GM18505 (cell line): Measurements from ENCODE around the gene IL32.

Experiments used
- ATAC-seq: cut with Tn5 transposase; IDR thresholded peaks from one replicate; pipeline ENCODE4 v1.9.1; 2021; ENCODE audit not compliant: unreplicated experiment
- POLR2A ChIP-seq: IDR thresholded peaks from 4 replicates; pipeline ENCODE4 v1.6.1; 2011; ENCODE audit warnings: borderline replicate concordance; ENCODE audit not compliant: insufficient read depth, insufficient read length; ENCODE audit errors: extremely low read depth

IL32 gene, protein sequence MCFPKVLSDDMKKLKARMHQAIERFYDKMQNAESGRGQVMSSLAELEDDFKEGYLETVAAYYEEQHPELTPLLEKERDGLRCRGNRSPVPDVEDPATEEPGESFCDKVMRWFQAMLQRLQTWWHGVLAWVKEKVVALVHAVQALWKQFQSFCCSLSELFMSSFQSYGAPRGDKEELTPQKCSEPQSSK

DNA sequence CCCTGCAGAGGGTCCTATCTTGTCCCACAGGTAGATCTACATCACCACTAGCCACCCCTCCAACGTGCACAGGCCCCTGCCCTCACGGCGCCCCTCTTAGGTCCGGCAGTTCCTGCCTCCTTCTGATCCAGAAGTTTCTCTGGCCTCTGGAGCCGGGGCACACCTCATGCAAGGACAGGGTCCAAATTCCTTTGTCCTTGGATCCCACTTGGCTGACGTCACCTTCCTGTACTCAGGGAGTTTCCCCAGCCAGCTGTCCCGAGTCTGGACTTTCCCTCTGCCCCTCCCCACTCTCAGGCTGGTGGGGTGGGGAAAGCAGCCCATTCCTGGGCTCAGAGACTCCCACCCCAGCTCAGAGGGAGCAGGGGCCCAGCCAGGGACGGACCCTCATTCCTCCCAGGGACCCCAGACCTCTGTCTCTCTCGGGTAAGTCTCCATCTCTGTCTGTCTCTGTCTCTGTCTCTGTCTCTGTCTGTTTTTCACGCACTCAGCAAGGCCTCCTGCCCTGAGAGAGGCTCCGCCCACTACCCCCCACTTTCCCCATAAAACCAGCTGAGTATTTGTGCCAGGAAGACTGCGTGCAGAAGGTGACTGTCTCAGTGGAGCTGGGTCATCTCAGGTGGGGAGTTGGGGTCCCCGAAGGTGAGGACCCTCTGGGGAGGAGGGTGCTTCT, at the start of gene IL32:
Gene IL32 (plus strand): TSS at position 572 of the 673 bp plus-strand sequence. CDS start 172 bp downstream, outside the sequence.
- no peak for TF ChIP-seq POLR2A
- ATAC-seq, result no peak

DNA sequence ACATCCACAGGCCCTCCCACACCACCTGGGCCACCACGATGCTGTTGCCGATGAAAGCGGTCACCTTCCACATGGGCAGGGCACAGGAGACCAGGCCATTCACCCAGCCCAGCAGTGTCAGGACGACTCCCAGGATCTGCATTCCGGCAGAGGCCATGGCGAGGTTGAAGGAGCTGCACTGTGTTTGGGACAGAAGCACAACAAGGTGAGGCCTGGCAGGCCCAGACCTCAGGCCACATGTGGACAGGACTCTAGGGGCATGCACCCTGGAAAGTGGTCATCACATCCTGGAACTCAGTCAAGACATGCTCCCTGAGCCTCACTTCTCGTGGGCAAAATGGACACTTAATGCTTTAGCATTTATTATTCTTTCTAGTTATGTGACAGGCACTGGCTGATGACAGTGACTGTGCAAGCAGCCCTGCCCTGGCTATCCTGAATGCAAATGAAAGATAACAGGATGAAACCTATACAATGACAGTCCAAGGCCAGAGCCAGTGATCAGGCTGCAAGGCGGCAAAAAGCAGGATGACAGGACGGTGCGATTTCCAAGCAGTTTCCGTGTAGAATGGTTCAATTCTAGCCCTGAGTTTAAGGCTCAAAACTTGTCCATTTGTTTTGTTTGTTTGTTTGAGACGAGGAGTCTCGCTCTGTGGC, 49.4 kb upstream of the IL32 start:
- no peak for ATAC-seq
- TF ChIP-seq POLR2A, result no peak

DNA sequence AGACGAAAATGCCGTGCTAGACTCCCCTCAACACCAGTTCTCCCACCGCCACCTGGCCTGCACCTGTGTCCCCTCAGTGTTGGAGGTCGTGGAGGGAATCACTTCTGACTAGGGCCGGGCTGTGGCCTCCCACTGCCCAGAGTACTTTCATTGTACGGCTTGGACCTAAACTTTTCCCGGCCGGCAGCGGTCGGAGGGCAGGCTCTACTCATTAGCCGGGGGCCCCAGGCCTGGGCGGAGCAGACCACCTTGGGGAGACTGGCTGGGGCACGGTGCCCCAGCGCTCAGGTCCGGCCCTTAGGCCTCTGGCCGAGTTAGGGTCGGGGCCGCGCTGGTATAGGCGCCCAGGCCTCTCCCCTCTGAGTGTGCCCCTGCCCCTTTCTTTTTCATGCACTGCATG, 48.1 kb upstream of the IL32 start:
- no peak for TF ChIP-seq POLR2A
- ATAC-seq, result no peak

DNA sequence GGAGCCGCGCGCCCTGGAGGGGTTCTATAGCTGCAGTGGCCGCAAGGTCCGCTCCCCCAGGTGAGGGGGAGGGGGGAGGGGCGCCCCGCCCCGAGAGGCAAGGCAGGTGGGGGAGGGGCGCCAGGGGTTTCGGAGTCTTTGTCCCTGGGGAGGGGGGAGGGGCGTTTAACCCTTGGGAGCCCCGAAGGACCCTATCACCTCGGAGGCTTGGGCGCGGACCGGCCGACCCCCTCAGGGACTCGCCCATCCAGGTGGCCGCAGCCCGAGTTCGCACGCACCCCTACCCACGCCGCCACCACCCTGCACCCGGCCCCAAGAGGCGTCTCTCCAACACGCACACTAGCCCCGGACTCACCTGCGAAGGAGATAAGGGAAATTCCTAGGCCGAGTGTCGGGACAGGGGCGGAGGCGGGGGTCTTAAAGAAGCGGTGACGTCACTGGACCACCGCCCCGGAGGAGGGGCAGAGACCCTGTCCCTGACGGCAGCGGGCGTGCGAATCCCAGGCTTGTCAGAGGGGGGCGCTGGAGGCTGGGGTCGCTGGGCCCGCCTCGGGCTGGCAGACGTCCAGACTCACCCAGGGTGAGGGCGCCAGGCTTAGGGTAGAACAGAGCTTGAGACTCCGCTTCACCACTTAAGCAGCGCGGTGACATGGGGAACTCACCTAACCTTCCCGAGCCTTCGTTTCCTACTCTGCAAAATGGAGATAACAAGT, 47.5 kb upstream of the IL32 start, which contains the start of gene CLDN6:
Gene CLDN6 (minus strand): TSS at position 390 of the 713 bp plus-strand sequence. CDS start 2,162 bp downstream, outside the sequence.
- TF ChIP-seq POLR2A, result no peak
- ATAC-seq, result no peak

DNA sequence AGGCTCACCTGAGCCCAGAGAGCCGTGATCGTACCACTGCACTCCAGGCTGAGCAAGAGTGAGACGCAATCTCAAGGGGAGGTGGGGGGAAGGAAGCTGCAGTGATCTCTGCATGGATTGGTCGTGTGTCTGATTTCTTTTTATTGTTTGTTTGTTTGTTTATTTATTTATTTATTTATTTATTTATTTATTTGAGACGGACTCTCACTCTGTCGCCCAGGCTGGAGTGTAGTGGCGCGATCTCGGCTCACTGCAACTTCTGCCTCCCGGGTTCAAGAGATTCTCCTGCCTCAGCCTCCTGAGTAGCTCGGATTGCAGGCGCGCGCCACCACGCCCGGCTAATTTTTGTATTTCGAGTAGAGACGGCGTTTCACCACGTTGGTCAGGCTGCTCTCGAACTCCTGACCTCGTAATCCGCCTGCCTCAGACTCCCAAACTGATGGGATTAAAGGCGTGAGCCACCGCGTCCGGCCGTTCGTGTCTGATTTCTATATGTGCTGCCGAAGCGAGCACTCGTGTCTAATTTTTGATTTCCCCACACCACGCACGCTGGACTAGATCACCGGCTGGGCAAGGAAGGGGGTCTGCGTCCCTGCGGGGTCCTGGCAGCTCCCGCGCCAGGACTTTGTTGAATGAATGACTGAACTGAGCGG, 45.7 kb upstream of the IL32 start:
- no peak for ATAC-seq
- no peak for TF ChIP-seq POLR2A

DNA sequence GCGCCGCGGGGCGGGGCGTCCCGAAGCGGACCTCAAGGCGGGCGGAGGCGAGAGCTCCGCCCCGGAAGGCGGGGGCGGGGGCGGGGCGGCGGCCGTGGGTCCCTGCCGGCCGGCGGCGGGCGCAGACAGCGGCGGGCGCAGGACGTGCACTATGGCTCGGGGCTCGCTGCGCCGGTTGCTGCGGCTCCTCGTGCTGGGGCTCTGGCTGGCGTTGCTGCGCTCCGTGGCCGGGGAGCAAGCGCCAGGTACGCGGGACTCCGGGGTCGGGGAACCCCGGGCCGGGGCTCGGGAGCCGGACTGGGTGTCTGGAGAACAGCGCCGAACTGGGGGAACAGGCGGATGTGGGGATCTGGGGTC, 45.2 kb upstream of the IL32 start, which contains the start of gene TNFRSF12A:
Gene TNFRSF12A (plus strand): TSS at position 122 of the 357 bp plus-strand sequence. CDS start 30 bp downstream, at position 152.
- TF ChIP-seq POLR2A, result peak; percentile 53
- ATAC-seq, result no peak

DNA sequence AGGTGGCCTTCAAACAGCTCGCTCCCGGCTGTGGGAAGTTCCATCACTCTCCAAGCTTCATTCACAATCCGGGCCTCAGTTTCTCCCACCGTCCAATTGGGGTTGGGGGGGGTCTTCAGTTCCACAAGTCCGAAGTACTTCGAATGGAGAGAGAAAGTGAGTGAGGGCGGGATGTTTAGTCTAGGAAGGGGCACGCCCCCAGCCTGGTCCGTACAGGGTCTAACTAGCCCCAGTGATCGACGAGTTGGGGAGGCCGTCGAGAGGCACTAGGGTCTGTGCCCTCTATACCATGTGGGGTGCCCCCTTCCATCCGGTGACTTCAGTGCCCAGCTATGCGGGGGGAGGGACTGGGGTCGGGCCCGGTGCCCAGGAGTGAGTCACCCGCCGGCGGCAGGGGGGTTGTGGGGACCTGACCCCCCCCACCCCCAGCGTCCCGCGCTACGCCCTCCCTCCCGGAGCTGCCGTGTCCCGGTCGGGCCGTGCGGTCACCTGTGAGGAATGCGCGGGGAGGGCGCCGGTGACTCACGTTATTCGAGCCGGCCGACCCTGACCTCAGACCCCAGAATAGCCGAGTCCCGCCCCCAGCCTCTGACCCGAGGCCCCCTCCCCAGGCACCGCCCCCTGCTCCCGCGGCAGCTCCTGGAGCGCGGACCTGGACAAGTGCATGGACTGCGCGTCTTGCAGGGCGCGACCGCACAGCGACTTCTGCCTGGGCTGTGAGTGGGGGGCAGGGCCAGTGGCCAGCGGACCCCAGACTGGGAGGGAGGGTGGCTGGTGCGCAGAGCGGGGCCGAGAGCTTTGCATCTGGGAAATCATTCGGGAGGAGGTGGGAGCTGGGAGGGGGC, 44.6 kb upstream of the IL32 start:
- TF ChIP-seq POLR2A, result no peak
- no peak for ATAC-seq

DNA sequence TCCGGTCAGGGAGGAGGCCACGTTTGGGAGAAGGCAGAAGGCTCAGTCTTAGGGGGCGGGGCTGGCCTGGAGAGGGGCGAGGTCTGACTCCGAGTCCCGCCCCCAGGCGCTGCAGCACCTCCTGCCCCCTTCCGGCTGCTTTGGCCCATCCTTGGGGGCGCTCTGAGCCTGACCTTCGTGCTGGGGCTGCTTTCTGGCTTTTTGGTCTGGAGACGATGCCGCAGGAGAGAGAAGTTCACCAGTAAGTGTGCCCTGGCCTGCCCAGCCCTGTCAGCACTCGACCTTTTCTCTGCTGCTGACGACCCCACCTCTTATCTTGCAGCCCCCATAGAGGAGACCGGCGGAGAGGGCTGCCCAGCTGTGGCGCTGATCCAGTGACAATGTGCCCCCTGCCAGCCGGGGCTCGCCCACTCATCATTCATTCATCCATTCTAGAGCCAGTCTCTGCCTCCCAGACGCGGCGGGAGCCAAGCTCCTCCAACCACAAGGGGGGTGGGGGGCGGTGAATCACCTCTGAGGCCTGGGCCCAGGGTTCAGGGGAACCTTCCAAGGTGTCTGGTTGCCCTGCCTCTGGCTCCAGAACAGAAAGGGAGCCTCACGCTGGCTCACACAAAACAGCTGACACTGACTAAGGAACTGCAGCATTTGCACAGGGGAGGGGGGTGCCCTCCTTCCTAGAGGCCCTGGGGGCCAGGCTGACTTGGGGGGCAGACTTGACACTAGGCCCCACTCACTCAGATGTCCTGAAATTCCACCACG, 43.8 kb upstream of the IL32 start:
- ATAC-seq, result no peak
- no peak for TF ChIP-seq POLR2A

DNA sequence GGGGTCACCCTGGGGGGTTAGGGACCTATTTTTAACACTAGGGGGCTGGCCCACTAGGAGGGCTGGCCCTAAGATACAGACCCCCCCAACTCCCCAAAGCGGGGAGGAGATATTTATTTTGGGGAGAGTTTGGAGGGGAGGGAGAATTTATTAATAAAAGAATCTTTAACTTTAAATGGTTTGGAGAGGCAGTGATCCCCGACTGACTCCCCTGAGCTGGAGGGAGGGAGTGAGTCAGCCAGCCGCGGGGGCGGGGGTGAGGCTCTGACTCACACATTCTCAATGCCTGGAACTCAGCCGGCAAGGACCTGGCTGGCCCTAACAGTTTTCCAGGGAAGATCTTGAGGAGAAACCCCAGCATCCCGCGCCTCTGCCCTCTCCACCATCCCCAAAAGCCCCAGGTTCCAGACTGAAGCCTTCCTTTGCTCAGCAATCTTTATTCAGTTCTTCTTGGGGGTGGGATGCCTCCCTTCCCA, 43.2 kb upstream of the IL32 start:
- ATAC-seq, result no peak
- TF ChIP-seq POLR2A, result no peak

DNA sequence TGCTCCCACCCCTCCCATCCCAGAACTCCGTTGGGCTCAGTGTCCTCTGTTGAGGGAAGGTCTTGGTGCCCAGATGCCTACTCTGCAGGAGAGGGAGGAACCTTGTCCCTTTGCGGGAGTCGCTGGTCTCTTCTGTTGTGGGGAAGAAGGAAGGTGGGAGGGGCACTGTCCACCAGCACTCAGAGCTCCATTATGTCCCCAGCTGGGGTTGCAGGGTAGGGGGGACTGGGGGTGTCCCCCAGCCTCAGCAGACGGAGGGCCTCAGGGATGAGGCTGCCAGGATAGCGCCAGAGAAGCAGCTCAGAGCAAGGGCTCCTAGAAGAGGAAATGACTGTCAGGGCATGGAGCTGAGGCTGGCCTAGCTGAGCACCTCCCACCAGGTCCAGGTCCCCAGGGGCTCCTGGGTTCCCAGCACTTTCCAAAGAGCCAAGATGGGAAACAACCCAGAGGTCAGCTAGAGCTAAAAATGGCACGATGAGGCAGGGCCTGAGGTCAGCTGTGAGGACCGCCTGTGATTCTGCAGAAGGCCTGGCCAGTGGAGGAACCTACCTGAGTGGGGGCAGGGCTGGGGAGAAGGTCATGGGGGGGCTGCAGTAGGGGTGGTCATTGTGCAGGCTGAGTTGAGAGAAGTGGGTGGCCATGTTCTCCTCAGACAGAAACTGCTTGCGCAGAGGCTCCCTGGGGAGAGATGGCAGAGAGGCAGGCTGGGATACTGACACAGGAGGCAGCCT, 42.6 kb upstream of the IL32 start:
- TF ChIP-seq POLR2A, result no peak
- ATAC-seq, result no peak

DNA sequence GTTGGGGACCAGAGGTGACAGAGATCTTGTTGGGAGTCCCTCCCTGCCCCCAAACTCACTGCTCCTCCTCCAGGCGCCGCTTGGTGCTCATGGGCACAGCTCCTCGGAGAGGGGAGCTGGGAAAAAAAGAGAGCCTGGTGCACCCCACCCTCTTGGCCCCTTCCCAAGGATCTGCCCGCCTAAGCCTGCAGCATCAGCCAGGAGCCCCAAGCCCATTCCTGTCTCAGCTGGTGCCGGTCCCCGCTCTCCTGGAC, 42.1 kb upstream of the IL32 start:
- peak; percentile 0 for ATAC-seq

More for the DNA sequence above, 42.1 kb upstream of the IL32 start:
- no peak for TF ChIP-seq POLR2A
